AG04450 (cell line): ENCODE results near the gene TREML2. TPM values are rescaled to one million over a fixed set of nuclear protein-coding genes. Genes with fewer than 3 reads are reported as not detected.

ENCODE experiments used
- CTCF ChIA-PET: fragments of 300-600, 350-600 bp; formaldehyde crosslinking; extraction: SDS; loops from one replicate; lab custom pipeline; 2022; ENCODE audit warnings: antibody characterized with exemption, inconsistent platforms; lab: Charles Lee
- POLR2A ChIA-PET: fragments of 350-600 bp; formaldehyde crosslinking; extraction: SDS; loops from one replicate; lab custom pipeline; 2021; ENCODE audit warnings: antibody characterized with exemption, inconsistent platforms; lab: Yijun Ruan, JAX
- DNase-seq: peaks from one replicate; pipeline ENCODE4 v3.0.0-alpha.2; 2011; ENCODE audit warnings: low read depth, low spot score
- H3K27ac ChIP-seq: one replicate; pipeline ENCODE4 v1.5.1; 2012; ENCODE audit warnings: low read depth, low read length, control low read depth
- H3K27me3 ChIP-seq: one replicate; pipeline ENCODE4 v1.6.0; 2012; ENCODE audit warnings: low read length; ENCODE audit not compliant: control insufficient read depth, insufficient read depth
- H3K4me3 ChIP-seq: 2 replicates; pipeline ENCODE4 v1.5.1; 2011; ENCODE audit warnings: mild to moderate bottlenecking, low read depth, low read length, control low read depth
- H3K9me3 ChIP-seq: 2 replicates; pipeline ENCODE4 v1.5.1; 2012; ENCODE audit warnings: low read length; ENCODE audit not compliant: control insufficient read depth, insufficient read depth
- polyA plus RNA-seq: library from polyadenylated mRNA; depleted of rRNA; stranded (reverse); fragments of >200 nt; gene quantifications from 2 replicates; pipeline ENCODE4 v1.2.3, GENCODE V29; 2011; rRNA removed
- small RNA-seq: library from RNA; depleted of rRNA; stranded (forward); fragments of <200 nt; gene quantifications from one replicate; pipeline ENCODE3, GENCODE V24; 2012; ENCODE audit warnings: low read depth; ENCODE audit not compliant: insufficient read length
- TF ChIP-seq, protein P1 (sequence below): IDR thresholded peaks from 2 replicates; pipeline ENCODE4 v1.5.1; 2011; ENCODE audit warnings: low read depth, low read length, control low read depth, inconsistent platforms

TREML2 gene
- polyA plus RNA-seq, 1 experiment = not detected

DNA sequence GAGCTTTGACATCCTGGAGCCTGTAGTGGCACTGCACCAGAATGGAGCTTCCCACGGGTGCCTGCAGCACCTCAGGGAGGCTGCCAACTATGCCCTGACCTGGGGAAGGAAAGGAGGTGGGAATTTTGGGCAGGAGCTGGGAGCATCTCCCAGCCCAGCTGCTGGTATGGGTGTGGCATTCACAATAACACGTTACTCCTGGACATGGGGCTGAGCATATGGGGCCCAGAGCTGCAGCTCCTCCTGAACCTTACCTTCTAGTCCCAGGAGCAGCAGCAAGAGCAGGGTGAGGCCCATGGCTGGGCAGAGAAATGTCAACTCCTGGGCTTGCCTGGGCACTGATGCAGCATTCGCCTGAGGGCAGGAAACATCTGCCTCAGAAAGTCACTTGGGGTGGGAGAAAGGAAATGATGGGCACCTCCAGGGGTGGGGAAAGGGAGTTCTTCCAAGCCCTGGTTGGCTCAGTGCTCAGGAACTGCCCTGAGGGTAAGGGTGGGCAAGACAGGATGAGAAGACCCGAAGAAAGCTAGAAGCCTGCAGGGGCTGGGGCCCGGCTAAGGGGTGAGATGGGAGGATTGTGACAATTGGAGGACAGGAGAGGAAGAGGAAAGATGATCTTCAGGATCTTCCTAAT is 46.8 kb downstream of the TREML2 start, which contains the start of gene TREML1:
Gene TREML1 (minus strand): TSS at position 356 of the 634 bp plus-strand sequence. CDS start 59 bp downstream, at position 297.
- Histone ChIP-seq H3K4me3 (no peak within 1 kb of the TSS), H3K9me3 (no peaks in the 10 kb centered on the region; the same call in 1 of the 2 replicates), H3K27ac (no peak within 1 kb of the TSS), H3K27me3 (peaks cover 6% of the 10 kb centered on the region)
- ChIA-PET POLR2A (no interaction called here), CTCF (no interaction called here)
- DNase-seq = no peak
- TF ChIP-seq, protein P1, sequence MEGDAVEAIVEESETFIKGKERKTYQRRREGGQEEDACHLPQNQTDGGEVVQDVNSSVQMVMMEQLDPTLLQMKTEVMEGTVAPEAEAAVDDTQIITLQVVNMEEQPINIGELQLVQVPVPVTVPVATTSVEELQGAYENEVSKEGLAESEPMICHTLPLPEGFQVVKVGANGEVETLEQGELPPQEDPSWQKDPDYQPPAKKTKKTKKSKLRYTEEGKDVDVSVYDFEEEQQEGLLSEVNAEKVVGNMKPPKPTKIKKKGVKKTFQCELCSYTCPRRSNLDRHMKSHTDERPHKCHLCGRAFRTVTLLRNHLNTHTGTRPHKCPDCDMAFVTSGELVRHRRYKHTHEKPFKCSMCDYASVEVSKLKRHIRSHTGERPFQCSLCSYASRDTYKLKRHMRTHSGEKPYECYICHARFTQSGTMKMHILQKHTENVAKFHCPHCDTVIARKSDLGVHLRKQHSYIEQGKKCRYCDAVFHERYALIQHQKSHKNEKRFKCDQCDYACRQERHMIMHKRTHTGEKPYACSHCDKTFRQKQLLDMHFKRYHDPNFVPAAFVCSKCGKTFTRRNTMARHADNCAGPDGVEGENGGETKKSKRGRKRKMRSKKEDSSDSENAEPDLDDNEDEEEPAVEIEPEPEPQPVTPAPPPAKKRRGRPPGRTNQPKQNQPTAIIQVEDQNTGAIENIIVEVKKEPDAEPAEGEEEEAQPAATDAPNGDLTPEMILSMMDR = no peak

DNA sequence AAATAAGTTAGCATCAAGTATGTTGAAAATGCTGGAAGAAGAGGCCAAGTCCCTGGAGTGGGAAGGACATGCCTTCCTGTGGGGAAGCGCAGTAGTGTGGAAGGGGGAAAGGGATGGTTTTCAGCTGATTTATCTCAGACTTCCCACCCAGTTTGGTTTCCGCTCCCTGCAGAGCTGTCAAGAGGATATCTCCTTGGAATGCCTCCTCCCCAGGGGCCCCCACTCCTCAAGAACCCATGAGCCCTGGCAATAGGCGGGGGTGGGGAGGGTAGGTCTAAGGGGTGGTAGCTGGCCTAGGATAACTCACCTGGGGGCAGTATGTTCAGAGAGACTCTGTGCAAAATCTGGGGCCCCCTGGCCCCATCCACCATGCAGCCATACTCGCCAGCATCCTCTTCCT is 47.5 kb downstream of the TREML2 start:
- H3K4me3 ChIP-seq = no peak overlapping the region
- H3K27ac ChIP-seq = no peak overlapping the region
- CTCF ChIA-PET = no interaction called here
- TF ChIP-seq, protein P1 = no peak
- DNase-seq = no peak
- H3K27me3 ChIP-seq = peaks cover 6% of the 10 kb centered on the region
- no peaks in the 10 kb centered on the region; the same call in 1 of the 2 replicates for H3K9me3 ChIP-seq
- POLR2A ChIA-PET = no interaction called here

DNA sequence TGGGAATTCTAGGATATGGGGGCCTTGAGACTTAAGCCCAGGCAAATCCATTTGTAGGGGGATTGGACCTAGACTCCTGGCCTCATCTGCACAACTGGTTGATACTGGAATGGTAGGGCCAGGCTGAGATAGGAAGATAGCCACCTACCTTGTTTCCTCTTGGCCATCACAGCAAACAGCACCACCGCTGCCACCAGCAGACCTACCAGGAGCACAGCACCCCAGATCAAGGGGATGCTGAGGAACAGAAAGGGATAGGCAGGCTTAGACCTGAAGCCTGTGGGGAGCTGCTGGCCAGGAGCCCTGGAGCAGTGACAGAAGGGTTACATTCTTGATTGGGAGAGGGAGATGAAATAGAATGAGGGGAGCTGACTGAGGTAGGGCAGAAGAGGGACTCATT is 50.3 kb downstream of the TREML2 start:
- no peak overlapping the region for H3K4me3 ChIP-seq
- CTCF ChIA-PET = no interaction called here
- no peak for DNase-seq
- TF ChIP-seq, protein P1 = no peak
- H3K27ac ChIP-seq = no peak overlapping the region
- H3K27me3 ChIP-seq = peaks cover 2% of the 10 kb centered on the region
- no peaks in the 10 kb centered on the region for H3K9me3 ChIP-seq
- POLR2A ChIA-PET = no interaction called here

DNA sequence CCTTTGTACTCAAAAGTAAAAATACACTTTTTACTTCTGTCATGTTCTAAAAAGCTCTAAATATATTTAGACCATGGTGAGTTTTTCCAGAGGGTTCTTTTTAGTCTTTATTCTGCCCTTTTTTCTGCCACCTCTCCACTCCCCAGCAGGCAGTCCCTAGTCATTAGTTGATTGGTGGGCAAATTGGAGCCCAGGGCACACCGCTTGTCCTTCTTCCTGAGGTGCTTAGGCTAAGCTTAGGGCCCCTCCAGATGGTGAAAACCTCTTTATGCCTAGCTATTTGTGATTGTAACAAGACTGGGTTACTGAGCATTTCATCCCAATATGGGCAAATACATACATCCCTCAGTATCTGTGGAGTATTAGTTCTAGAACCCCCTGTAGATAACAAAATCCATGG is 53.0 kb downstream of the TREML2 start:
- H3K9me3 ChIP-seq = no peaks in the 10 kb centered on the region
- TF ChIP-seq, protein P1 = no peak
- H3K27ac ChIP-seq = no peak overlapping the region
- H3K4me3 ChIP-seq = no peak overlapping the region
- H3K27me3 ChIP-seq = no peaks in the 10 kb centered on the region
- DNase-seq = no peak
- ChIA-PET POLR2A (no interaction called here), CTCF (no interaction called here)

Small RNAs within 50 kb of the gene (small RNA-seq; reads per million reads assigned to genes)
- gene AL391903.2 (not detected), gene RNA5SP207 (0.81 reads per million)

Other genes starting within 250 kb of the TREML2 start
- 0.02 TPM in 2 replicates for gene UNC5CL, start 161.9 kb downstream of the TREML2 start, polyA plus RNA-seq
- gene TSPO2, start 158.7 kb downstream of the TREML2 start, polyA plus RNA-seq = not detected in 2 replicates
- gene APOBEC2, start 147.9 kb downstream of the TREML2 start, polyA plus RNA-seq = not detected in 2 replicates
- gene OARD1, start 128.8 kb downstream of the TREML2 start, polyA plus RNA-seq = 7.0 and 10.0 TPM in 2 replicates
- gene NFYA, start 128.2 kb downstream of the TREML2 start, polyA plus RNA-seq = 10.1 and 13.4 TPM in 2 replicates
- gene TREML1, start 46.8 kb downstream of the TREML2 start, polyA plus RNA-seq = not detected in 2 replicates
- 0.07 and 0.11 TPM in 2 replicates for gene TREM2, start 38.0 kb downstream of the TREML2 start, polyA plus RNA-seq
- gene TREML4, start 27.2 kb upstream of the TREML2 start, polyA plus RNA-seq = not detected in 2 replicates
- not detected in 2 replicates for gene TREM1, start 85.5 kb upstream of the TREML2 start, polyA plus RNA-seq
- gene NCR2, start 134.5 kb upstream of the TREML2 start, polyA plus RNA-seq = not detected in 2 replicates